Measurements from ENCODE around the gene GSG1L. TPM values are rescaled to one million over a fixed set of nuclear protein-coding genes. Genes with fewer than 3 reads are reported as not detected.

GSG1L gene
- total RNA-seq, 1 donor, result not detected

DNA sequence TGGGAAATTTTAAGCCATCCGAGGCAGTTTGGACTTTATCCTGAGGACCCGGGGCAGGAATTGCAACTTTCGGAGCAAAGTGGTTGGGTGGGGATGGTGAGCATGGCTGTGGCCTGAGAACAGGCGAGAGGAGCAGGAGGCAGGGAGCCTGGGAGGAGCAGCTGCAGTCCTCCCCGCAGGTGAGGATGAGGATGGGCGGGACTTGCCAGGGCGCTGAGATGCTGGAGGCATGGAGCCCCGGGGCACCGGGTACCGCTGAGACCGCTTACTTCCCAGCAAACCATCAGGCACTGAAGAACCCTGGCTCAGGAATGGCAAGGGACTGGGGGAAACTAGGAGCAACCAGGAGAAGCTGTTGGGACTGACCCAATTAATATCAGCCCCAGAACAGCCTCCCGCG, 210.8 kb downstream of the GSG1L start:
- H3K4me1 ChIP-seq (ENCODE audit: insufficient read depth, low read length), result no peaks in the 10 kb centered on the region
- no peak overlapping the region for H3K27ac ChIP-seq (ENCODE audit: low read depth, low read length)
- no peak for DNase-seq (ENCODE audit: insufficient read length, low spot score, missing footprints)
- no peaks in the 10 kb centered on the region for H3K9me3 ChIP-seq (ENCODE audit: low read depth, low read length)
- no peak overlapping the region for H3K4me3 ChIP-seq (ENCODE audit: insufficient read depth, low read length)
- H2AFZ ChIP-seq (ENCODE audit: low read length), result no peak overlapping the region
- H4K20me1 ChIP-seq (ENCODE audit: insufficient read depth, low read length), result no peaks in the 10 kb centered on the region
- TF ChIP-seq, protein P1, sequence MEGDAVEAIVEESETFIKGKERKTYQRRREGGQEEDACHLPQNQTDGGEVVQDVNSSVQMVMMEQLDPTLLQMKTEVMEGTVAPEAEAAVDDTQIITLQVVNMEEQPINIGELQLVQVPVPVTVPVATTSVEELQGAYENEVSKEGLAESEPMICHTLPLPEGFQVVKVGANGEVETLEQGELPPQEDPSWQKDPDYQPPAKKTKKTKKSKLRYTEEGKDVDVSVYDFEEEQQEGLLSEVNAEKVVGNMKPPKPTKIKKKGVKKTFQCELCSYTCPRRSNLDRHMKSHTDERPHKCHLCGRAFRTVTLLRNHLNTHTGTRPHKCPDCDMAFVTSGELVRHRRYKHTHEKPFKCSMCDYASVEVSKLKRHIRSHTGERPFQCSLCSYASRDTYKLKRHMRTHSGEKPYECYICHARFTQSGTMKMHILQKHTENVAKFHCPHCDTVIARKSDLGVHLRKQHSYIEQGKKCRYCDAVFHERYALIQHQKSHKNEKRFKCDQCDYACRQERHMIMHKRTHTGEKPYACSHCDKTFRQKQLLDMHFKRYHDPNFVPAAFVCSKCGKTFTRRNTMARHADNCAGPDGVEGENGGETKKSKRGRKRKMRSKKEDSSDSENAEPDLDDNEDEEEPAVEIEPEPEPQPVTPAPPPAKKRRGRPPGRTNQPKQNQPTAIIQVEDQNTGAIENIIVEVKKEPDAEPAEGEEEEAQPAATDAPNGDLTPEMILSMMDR (IDR thresholded peaks at IDR 0.05; ENCODE audit: extremely low read depth, low read depth, low read length), result no peak
- H3K36me3 ChIP-seq (ENCODE audit: insufficient read depth, low read length), result no peaks in the 10 kb centered on the region
- H3K4me2 ChIP-seq (ENCODE audit: insufficient read depth, low read length), result no peak overlapping the region
- no peaks in the 10 kb centered on the region for H3K79me2 ChIP-seq (ENCODE audit: insufficient read depth, low read length)
- peaks cover 18% of the 10 kb centered on the region for H3K27me3 ChIP-seq (ENCODE audit: insufficient read depth, low read length)

DNA sequence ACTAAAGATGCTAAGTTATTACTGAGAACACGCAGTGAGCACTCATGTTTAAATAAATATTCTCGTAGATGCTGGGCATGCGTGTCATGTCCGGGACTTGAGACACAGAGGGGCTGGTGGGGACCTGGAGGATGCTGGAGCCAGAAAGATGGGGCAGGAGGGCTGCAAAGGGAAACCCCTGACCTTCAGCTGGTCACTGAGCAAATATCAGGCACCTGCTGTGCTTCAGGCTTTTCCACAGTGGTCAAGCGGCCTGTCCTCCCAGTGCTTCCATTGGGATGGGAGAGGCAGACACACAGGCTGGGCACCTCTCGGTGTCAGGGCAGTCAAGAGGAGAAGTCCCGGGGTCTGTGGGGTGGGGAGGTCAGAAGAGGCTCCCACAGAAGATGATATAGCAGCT, 211.4 kb downstream of the GSG1L start:
- H3K9me3 ChIP-seq (ENCODE audit: low read depth, low read length), result no peaks in the 10 kb centered on the region
- H3K79me2 ChIP-seq (ENCODE audit: insufficient read depth, low read length), result no peaks in the 10 kb centered on the region
- no peaks in the 10 kb centered on the region for H3K4me1 ChIP-seq (ENCODE audit: insufficient read depth, low read length)
- no peak overlapping the region for H3K4me3 ChIP-seq (ENCODE audit: insufficient read depth, low read length)
- no peak overlapping the region for H2AFZ ChIP-seq (ENCODE audit: low read length)
- DNase-seq (ENCODE audit: insufficient read length, low spot score, missing footprints), result peak; percentile 17
- H3K27me3 ChIP-seq (ENCODE audit: insufficient read depth, low read length), result peaks cover 21% of the 10 kb centered on the region
- TF ChIP-seq, protein P1 (IDR thresholded peaks at IDR 0.05; ENCODE audit: extremely low read depth, low read depth, low read length), result no peak
- no peaks in the 10 kb centered on the region for H4K20me1 ChIP-seq (ENCODE audit: insufficient read depth, low read length)
- no peak overlapping the region for H3K4me2 ChIP-seq (ENCODE audit: insufficient read depth, low read length)
- no peak overlapping the region for H3K27ac ChIP-seq (ENCODE audit: low read depth, low read length)
- H3K36me3 ChIP-seq (ENCODE audit: insufficient read depth, low read length), result no peaks in the 10 kb centered on the region

DNA sequence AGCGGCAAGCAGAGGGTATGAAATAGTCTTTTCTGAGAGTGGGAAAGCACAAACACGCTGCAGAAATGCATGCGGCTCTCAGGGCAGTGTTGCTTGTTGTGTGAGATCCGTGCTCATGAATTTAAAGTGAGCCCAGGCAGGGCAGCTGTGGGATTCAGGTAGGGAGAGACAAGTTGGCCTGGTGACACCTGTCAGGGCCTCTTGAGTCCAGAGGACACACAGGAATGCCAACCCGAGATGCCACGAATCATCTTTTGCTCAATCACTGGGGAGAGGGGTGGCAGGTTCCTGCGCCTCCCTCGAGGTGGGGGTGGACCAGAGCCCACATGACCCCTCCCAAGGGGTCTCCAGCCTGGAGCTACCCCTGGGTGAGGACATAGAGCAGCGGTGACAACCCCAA, 211.9 kb downstream of the GSG1L start:
- H3K4me1 ChIP-seq (ENCODE audit: insufficient read depth, low read length), result no peaks in the 10 kb centered on the region
- DNase-seq (ENCODE audit: insufficient read length, low spot score, missing footprints), result no peak
- H3K4me2 ChIP-seq (ENCODE audit: insufficient read depth, low read length), result no peak overlapping the region
- TF ChIP-seq, protein P1 (IDR thresholded peaks at IDR 0.05; ENCODE audit: extremely low read depth, low read depth, low read length), result no peak
- no peak overlapping the region for H3K27ac ChIP-seq (ENCODE audit: low read depth, low read length)
- H3K36me3 ChIP-seq (ENCODE audit: insufficient read depth, low read length), result no peaks in the 10 kb centered on the region
- no peak overlapping the region for H3K4me3 ChIP-seq (ENCODE audit: insufficient read depth, low read length)
- no peak overlapping the region for H2AFZ ChIP-seq (ENCODE audit: low read length)
- H3K79me2 ChIP-seq (ENCODE audit: insufficient read depth, low read length), result no peaks in the 10 kb centered on the region
- H3K9me3 ChIP-seq (ENCODE audit: low read depth, low read length), result no peaks in the 10 kb centered on the region
- H4K20me1 ChIP-seq (ENCODE audit: insufficient read depth, low read length), result no peaks in the 10 kb centered on the region
- peaks cover 21% of the 10 kb centered on the region for H3K27me3 ChIP-seq (ENCODE audit: insufficient read depth, low read length)

DNA sequence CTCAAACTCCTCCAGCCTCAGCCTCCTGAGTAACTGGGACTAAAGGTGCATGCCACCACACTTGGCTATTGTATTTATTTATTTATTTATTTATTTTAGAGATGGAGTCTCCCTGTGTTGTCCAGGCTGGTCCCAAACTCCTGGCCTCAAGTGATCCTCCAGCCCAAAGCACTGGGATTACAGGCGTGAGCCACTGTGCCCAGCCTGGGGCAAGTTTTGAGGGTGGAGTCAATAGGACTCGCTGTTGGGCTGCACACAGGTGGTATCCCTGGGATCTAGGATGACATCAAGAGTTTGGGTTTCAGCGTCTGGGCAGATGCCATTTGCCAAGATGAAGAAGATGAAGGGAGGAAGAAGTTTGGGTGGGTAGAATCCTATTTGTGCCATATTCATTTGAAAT, 213.9 kb downstream of the GSG1L start:
- Histone ChIP-seq H3K4me1 (ENCODE audit: insufficient read depth, low read length) (no peaks in the 10 kb centered on the region), H3K4me3 (ENCODE audit: insufficient read depth, low read length) (no peak overlapping the region), H3K9me3 (ENCODE audit: low read depth, low read length) (no peaks in the 10 kb centered on the region), H3K4me2 (ENCODE audit: insufficient read depth, low read length) (no peak overlapping the region), H4K20me1 (ENCODE audit: insufficient read depth, low read length) (no peaks in the 10 kb centered on the region), H3K27ac (ENCODE audit: low read depth, low read length) (no peak overlapping the region), H3K27me3 (ENCODE audit: insufficient read depth, low read length) (peaks cover 21% of the 10 kb centered on the region), H3K79me2 (ENCODE audit: insufficient read depth, low read length) (no peaks in the 10 kb centered on the region), H3K36me3 (ENCODE audit: insufficient read depth, low read length) (no peaks in the 10 kb centered on the region), H2AFZ (ENCODE audit: low read length) (no peak overlapping the region)
- TF ChIP-seq, protein P1 (IDR thresholded peaks at IDR 0.05; ENCODE audit: extremely low read depth, low read depth, low read length), result no peak
- DNase-seq (ENCODE audit: insufficient read length, low spot score, missing footprints), result no peak

Measured in osteoblast (primary cell).